Measurements from ENCODE around the gene LIMK2.

DNA sequence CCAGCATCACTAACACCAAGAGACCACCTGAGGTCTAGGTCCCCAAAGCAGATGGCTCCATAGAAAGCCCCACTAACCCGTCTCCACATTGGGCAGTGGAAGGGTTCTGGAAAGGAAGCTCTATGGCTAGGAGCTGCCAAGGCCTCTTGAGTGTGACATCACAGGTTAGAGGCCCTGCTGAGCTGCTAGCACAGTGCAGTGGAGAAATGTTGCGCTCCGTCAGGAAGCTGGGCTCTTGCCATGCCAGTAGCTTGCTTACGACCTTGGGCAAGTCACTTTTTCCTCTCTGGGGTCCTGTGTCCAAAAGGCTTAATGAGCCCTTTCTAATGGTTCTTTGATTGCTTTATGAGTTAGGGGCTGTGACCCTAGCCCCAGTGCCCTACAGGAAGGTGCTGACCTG, 69.6 kb downstream of the LIMK2 start:
- TF ChIP-seq FOXM1 (IDR thresholded peaks at IDR 0.05; ENCODE audit: borderline replicate concordance): no peak
- no peak for TF ChIP-seq SP1 (IDR thresholded peaks at IDR 0.05)
- no peak for TF ChIP-seq TARDBP (IDR thresholded peaks at IDR 0.05)
